Spleen (tissue), 11 donors: ENCODE data around the gene PHC2. TPM values are rescaled to one million over a fixed set of nuclear protein-coding genes. Genes with fewer than 3 reads are reported as not detected.

Experiments
- DNase-seq: peaks from one replicate; pipeline ENCODE4 v3.0.0-alpha.2; 2020
- H3K27ac ChIP-seq, 8 donors: fragments of 200-600 bp; sonication (generic) in 7 of 8; 1 replicate in 4 of 8; 2 replicates in 4 of 8; pipeline versions ENCODE4 v1.5.0 to v1.8.0; 2016 to 2021; ENCODE audit warnings: inconsistent platforms in 4 of 8, mild to moderate bottlenecking in 4 of 8, moderate library complexity in 1 of 8
- H3K27me3 ChIP-seq, 7 donors: fragments of 200-600 bp; sonication (generic) in 6 of 7; replicated peaks in 1 of 7; 1 replicate in 4 of 7; 2 replicates in 3 of 7; pipeline versions ENCODE4 v1.5.0 to v1.8.0; 2016 to 2021; ENCODE audit warnings: inconsistent platforms in 3 of 7, mild to moderate bottlenecking in 1 of 7
- H3K36me3 ChIP-seq, 6 donors: fragments of 200-600 bp; sonication (generic) in 5 of 6; 1 replicate in 4 of 6; 2 replicates in 2 of 6; pipeline versions ENCODE4 v1.5.0 to v1.8.0; 2016 to 2021; ENCODE audit warnings: inconsistent platforms in 2 of 6
- H3K4me1 ChIP-seq, 6 donors: fragments of 200-600 bp; sonication (generic) in 5 of 6; 1 replicate in 3 of 6; 2 replicates in 3 of 6; pipeline versions ENCODE4 v1.5.0 to v1.8.0; 2016 to 2021; ENCODE audit warnings: inconsistent platforms in 3 of 6
- H3K4me3 ChIP-seq, 8 donors: fragments of 200-600 bp; sonication (generic) in 7 of 8; 1 replicate in 4 of 8; 2 replicates in 4 of 8; pipeline versions ENCODE4 v1.5.0 to v1.8.0; 2016 to 2021; ENCODE audit warnings: inconsistent platforms in 4 of 8, mild to moderate bottlenecking in 4 of 8, moderate library complexity in 2 of 8
- H3K9me3 ChIP-seq, 8 donors: fragments of 200-600 bp; sonication (generic) in 7 of 8; 1 replicate in 4 of 8; 2 replicates in 4 of 8; pipeline versions ENCODE4 v1.5.0 to v1.8.0; 2016 to 2021; ENCODE audit warnings: inconsistent platforms in 4 of 8
- POLR2A ChIP-seq, 3 donors: fragments of 450-650 bp; IDR thresholded peaks; one replicate each; pipeline ENCODE4 v1.5.1; 2017; ENCODE audit warnings: antibody characterized with exemption in 3 of 3, mild to moderate bottlenecking in 1 of 3
- POLR2AphosphoS5 ChIP-seq, 3 donors: sonication (generic); formaldehyde crosslinking; IDR thresholded peaks; one replicate each; pipeline ENCODE4 v1.5.1; 2017; ENCODE audit warnings: antibody characterized with exemption in 3 of 3
- WGBS, 5 donors: extraction: QIAGEN DNeasy Blood & Tissue Kit in 3 of 5; methylation state at CpG; one replicate each; pipeline versions ENCODE4 v1.1.5 to v1.1.7; 2013 to 2018; 5-methylcytosine and 5-hydroxymethylcytosine counted together
- intact Hi-C: fragments of 100-400 bp; cut with DNase I; formaldehyde crosslinking; loops from one replicate; pipeline ENCODE4 v1.15.0; 2023; ENCODE audit warnings: low total_unique reads
- polyA plus RNA-seq, 3 donors: library from polyadenylated mRNA; stranded (reverse); fragments of 200-250 nt; gene quantifications; one replicate each; pipeline ENCODE4 v1.2.1, GENCODE V29; 2013
- total RNA-seq, 7 donors: library from RNA; depleted of rRNA in 3 of 7; stranded (reverse); fragments of >200 nt in 3 of 7; fragmentation: NEBNext Ultra II Directional in 4 of 7; extraction: Animal tissue kit (Norgen Biotek cat#: 25700) in 4 of 7; gene quantifications; one replicate each; pipeline versions ENCODE4 v1.1.0 to v1.2.1, GENCODE V29; 2016 to 2021
- TF ChIP-seq, protein P1 (sequence below), 11 experiments: fragments of 200-600 bp in 7 of 11; fragments of 450-650 bp in 4 of 11; sonication (generic) in 4 of 11; IDR thresholded peaks in 8 of 11; conservative IDR thresholded peaks in 3 of 11; 1 replicate in 7 of 11; 2 replicates in 4 of 11; pipeline versions ENCODE4 v1.4.0 to v1.8.0; 2016 to 2021; ENCODE audit warnings: antibody characterized with exemption in 11 of 11, inconsistent platforms in 4 of 11, mild to moderate bottlenecking in 1 of 11
- donor health status: healthy with polysubstance abuse.
- donor health status: DM: no; HTN: no; CAD: no; lungs with moderate emphysema.
- donor health status: DM: no; HTN: no; CAD: no.
- donor health status: Bipolar disorder and iron deficiency.
- donor health status: healthy.
- donor health status: DM: no; HTN: no; CAD: no.
- donor health status: DM: yes; HTN: yes; CAD: no.

Gene PHC2
- total and polyA plus RNA-seq, 10 donors: 51.1 to 272 (median 136) TPM

DNA sequence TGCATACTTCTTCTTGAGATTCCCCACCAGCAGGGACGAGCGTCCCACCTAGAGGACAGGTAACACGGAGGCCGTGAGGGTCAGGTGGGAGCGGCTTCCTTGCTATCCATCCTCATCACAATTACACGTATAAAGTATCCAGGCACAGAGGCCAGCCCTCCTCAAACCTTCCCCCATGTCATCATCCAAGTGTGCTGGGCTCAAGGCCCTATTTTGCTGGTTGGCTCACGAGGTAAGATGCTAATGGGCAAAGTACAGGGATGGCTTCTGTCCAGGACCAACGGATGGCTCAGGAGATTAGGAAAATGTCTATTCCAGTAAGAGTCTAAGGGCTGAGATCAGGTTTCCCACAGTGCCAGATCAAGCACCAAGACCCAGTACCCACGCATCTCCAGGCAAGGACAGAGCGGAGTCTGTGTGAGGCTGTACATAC lies 98.5 kb downstream of the PHC2 start:
- TF ChIP-seq, protein P1, sequence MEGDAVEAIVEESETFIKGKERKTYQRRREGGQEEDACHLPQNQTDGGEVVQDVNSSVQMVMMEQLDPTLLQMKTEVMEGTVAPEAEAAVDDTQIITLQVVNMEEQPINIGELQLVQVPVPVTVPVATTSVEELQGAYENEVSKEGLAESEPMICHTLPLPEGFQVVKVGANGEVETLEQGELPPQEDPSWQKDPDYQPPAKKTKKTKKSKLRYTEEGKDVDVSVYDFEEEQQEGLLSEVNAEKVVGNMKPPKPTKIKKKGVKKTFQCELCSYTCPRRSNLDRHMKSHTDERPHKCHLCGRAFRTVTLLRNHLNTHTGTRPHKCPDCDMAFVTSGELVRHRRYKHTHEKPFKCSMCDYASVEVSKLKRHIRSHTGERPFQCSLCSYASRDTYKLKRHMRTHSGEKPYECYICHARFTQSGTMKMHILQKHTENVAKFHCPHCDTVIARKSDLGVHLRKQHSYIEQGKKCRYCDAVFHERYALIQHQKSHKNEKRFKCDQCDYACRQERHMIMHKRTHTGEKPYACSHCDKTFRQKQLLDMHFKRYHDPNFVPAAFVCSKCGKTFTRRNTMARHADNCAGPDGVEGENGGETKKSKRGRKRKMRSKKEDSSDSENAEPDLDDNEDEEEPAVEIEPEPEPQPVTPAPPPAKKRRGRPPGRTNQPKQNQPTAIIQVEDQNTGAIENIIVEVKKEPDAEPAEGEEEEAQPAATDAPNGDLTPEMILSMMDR (IDR thresholded peaks at IDR 0.05 in 8 of 11, conservative IDR thresholded peaks at IDR 0.05 in 3 of 11): no peak
- TF ChIP-seq POLR2AphosphoS5 (IDR thresholded peaks at IDR 0.05): no peak
- no peak for TF ChIP-seq POLR2A (IDR thresholded peaks at IDR 0.05)
- 84 to 90% (median 88%) methylated on average over 10 of the region's 10 CpGs for whole genome bisulfite sequencing, 5 donors
- Histone ChIP-seq H3K4me1 (peaks cover 27 to 100% (median 80%) of the 10 kb centered on the region in 6 donors), H3K27me3 (no peaks in the 10 kb centered on the region), H3K9me3 (no peaks in the 10 kb centered on the region), H3K4me3 (no peak overlapping the region), H3K27ac (peak overlapping the region in 6 of 8 donors; percentile 7 to 99 (median 98)), H3K36me3 (peaks cover 16 to 92% (median 64%) of the 10 kb centered on the region in 6 donors)
- intact Hi-C loops: no loop called here
- no peak for DNase-seq

- TF ChIP-seq POLR2AphosphoS5 (IDR thresholded peaks at IDR 0.05) (peak in 2 of 3 donors; percentile 23 to 45), POLR2A (IDR thresholded peaks at IDR 0.05) (no peak)
- Histone ChIP-seq H3K4me1 (peaks cover 26 to 100% (median 76%) of the 10 kb centered on the region in 6 donors), H3K9me3 (no peaks in the 10 kb centered on the region), H3K36me3 (peaks cover 16 to 98% (median 70%) of the 10 kb centered on the region in 6 donors), H3K27me3 (no peaks in the 10 kb centered on the region), H3K4me3 (no peak overlapping the region), H3K27ac (peak overlapping the region in 6 of 8 donors; percentile 7 to 99 (median 98))
- intact Hi-C loops: no loop called here
- DNase-seq: peak; percentile 68
- 62 to 73% (median 67%) methylated on average over 10 of the region's 10 CpGs for whole genome bisulfite sequencing, 5 donors
Measured at GRCh38 chr1:33331444-33332356, 99.2 kb downstream of the PHC2 start.

DNA sequence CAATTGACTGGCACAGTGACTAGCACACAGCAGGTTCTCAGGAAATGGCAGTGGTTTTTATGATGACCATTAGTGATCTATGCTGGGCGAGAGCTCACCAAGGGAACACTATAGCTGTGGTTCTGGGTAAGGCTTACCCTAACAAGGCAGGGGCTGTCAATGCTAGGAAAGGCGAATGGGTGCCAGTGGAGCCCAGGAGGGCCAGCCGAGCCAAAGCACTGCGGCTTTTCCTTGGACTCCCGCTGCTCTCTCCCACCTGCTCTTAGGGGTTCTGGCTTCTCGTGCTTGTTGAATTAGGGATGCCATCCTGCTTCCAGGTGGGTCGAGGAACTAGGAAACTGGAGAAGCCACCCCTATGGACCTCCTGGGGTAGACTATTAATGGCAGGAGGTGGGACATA lies 100.0 kb downstream of the PHC2 start:
- TF ChIP-seq POLR2AphosphoS5 (IDR thresholded peaks at IDR 0.05) (no peak), POLR2A (IDR thresholded peaks at IDR 0.05) (no peak)
- TF ChIP-seq, protein P1 (IDR thresholded peaks at IDR 0.05 in 8 of 11, conservative IDR thresholded peaks at IDR 0.05 in 3 of 11): no peak
- H3K4me1 ChIP-seq: peaks cover 21 to 100% (median 75%) of the 10 kb centered on the region in 6 donors
- peak; percentile 39 for DNase-seq
- peaks cover 16 to 100% (median 78%) of the 10 kb centered on the region in 6 donors for H3K36me3 ChIP-seq
- peak overlapping the region in 3 of 8 donors; percentile 98 to 99 (median 98) for H3K27ac ChIP-seq
- no peak overlapping the region for H3K4me3 ChIP-seq
- WGBS, 5 donors: 92 to 97% (median 95%) methylated on average over 7 of the region's 7 CpGs
- no peaks in the 10 kb centered on the region for H3K9me3 ChIP-seq
- intact Hi-C loops: no loop called here
- H3K27me3 ChIP-seq: no peaks in the 10 kb centered on the region

- TF ChIP-seq, protein P1 (IDR thresholded peaks at IDR 0.05 in 8 of 11, conservative IDR thresholded peaks at IDR 0.05 in 3 of 11): no peak
- TF ChIP-seq POLR2A (IDR thresholded peaks at IDR 0.05) (no peak), POLR2AphosphoS5 (IDR thresholded peaks at IDR 0.05) (no peak)
- peak; percentile 14 for DNase-seq
- H3K27me3 ChIP-seq: no peaks in the 10 kb centered on the region
- H3K36me3 ChIP-seq: peaks cover 16 to 100% (median 83%) of the 10 kb centered on the region in 6 donors
- H3K9me3 ChIP-seq: no peaks in the 10 kb centered on the region
- WGBS, 5 donors: 87 to 96% (median 96%) methylated on average over 3 of the region's 3 CpGs
- peak overlapping the region in 3 of 8 donors; percentile 98 to 99 (median 98) for H3K27ac ChIP-seq
- H3K4me1 ChIP-seq: peaks cover 20 to 100% (median 74%) of the 10 kb centered on the region in 6 donors
- H3K4me3 ChIP-seq: no peak overlapping the region
- intact Hi-C loops: no loop called here
Measured at GRCh38 chr1:33330361-33330890, 100.5 kb downstream of the PHC2 start.
